Ascending aorta (tissue), 2 donors: ENCODE measurements around the gene TRIM37. TPM values are rescaled to one million over a fixed set of nuclear protein-coding genes. Genes with fewer than 3 reads are reported as not detected.

Experiments
- DNase-seq, 2 donors: peaks; one replicate each; pipeline ENCODE4 v3.0.0-alpha.2; 2019; ENCODE audit warnings: low spot score in 2 of 2
- H3K27ac ChIP-seq, 2 donors: fragments of 200-600 bp; sonication (generic); one replicate each; pipeline ENCODE4 v1.5.1; 2016 to 2017; ENCODE audit warnings: mild to moderate bottlenecking in 1 of 2
- H3K27me3 ChIP-seq: fragments of 200-600 bp; sonication (generic); one replicate; pipeline ENCODE4 v1.5.1; 2017
- H3K36me3 ChIP-seq, 2 donors: fragments of 200-600 bp; sonication (generic); one replicate each; pipeline ENCODE4 v1.5.1; 2016
- H3K4me1 ChIP-seq, 2 donors: fragments of 200-600 bp; sonication (generic); one replicate each; pipeline ENCODE4 v1.5.1; 2016 to 2017; ENCODE audit warnings: mild to moderate bottlenecking in 1 of 2
- H3K4me3 ChIP-seq, 2 donors: fragments of 200-600 bp; sonication (generic); one replicate each; pipeline ENCODE4 v1.5.1; 2016 to 2017; ENCODE audit warnings: mild to moderate bottlenecking in 1 of 2
- H3K9me3 ChIP-seq, 2 donors: fragments of 200-600 bp; sonication (generic); one replicate each; pipeline ENCODE4 v1.5.1; 2016
- CTCF ChIP-seq, 3 experiments: fragments of 200-600 bp in 2 of 3; fragments of 450-650 bp in 1 of 3; sonication (generic) in 2 of 3; IDR thresholded peaks; one replicate each; pipeline ENCODE4 v1.5.1; 2016 to 2019; ENCODE audit warnings: antibody characterized with exemption in 3 of 3, mild to moderate bottlenecking in 1 of 3, moderate library complexity in 1 of 3
- intact Hi-C: fragments of 100-400 bp; cut with DNase I; formaldehyde crosslinking; loops from one replicate; pipeline ENCODE4 v1.15.1; 2023
- total RNA-seq: library from RNA; depleted of rRNA; stranded (reverse); fragments of >200 nt; gene quantifications from one replicate; pipeline ENCODE4 v1.1.0, GENCODE V29; 2016

TRIM37 gene
- 15.0 TPM for total RNA-seq

GRCh38 chr17:59106463-59107305 is at the start of gene TRIM37:
TRIM37 (minus strand) TSS chr17:59106880; CDS start chr17:59106461, 419 bp downstream.
- H3K9me3 ChIP-seq: no peaks in the 10 kb centered on the region
- peaks cover 4 to 13% of the 10 kb centered on the region in 2 donors for H3K4me1 ChIP-seq
- intact Hi-C loops: loop anchor here (1.0 to 10.0 kb wide), 3 partner anchors 49 to 752 kb away; partner anchors contain the start of genes PRR11, SKA2 and SUPT4H1
- DNase-seq: peak; percentile 84 to 98
- peaks cover 0 to 6% of the 10 kb centered on the region in 2 donors for H3K36me3 ChIP-seq
- H3K27me3 ChIP-seq: no peaks in the 10 kb centered on the region
- H3K4me3 ChIP-seq: peak within 1 kb of the TSS; percentile 78 to 95
- TF ChIP-seq CTCF (IDR thresholded peaks at IDR 0.05): peak in 1 of 3 experiments; percentile 6
- peak within 1 kb of the TSS; percentile 87 to 89 for H3K27ac ChIP-seq

- Histone ChIP-seq H3K36me3 (no peaks in the 10 kb centered on the region), H3K27ac (peak within 1 kb of the TSS; percentile 84 to 87), H3K27me3 (no peaks in the 10 kb centered on the region), H3K4me1 (peaks cover 0 to 22% of the 10 kb centered on the region in 2 donors), H3K9me3 (no peaks in the 10 kb centered on the region), H3K4me3 (peak within 1 kb of the TSS; percentile 89 to 92)
- intact Hi-C loops: loop anchor here (1.0 kb wide), 2 partner anchors 49 to 637 kb away; partner anchors contain the start of gene TRIM37
- peak; percentile 94 to 98 for DNase-seq
- TF ChIP-seq CTCF (IDR thresholded peaks at IDR 0.05): no peak
These were observed 48.9 kb upstream of the TRIM37 start, which contains the start of gene PRR11 for GRCh38 chr17:59155439-59156177. PRR11 (plus strand) TSS chr17:59155746; CDS start chr17:59169753, 14,007 bp downstream.

GRCh38 chr17:59154721-59155438 is 48.2 kb upstream of the TRIM37 start, which contains the start of gene SKA2:
SKA2 (minus strand) TSS chr17:59155186; CDS start chr17:59155163, 23 bp downstream.
- intact Hi-C loops: loop anchor here (1.0 kb wide), 2 partner anchors 49 to 637 kb away; partner anchors contain the start of gene TRIM37
- TF ChIP-seq CTCF (IDR thresholded peaks at IDR 0.05): no peak
- Histone ChIP-seq H3K36me3 (no peaks in the 10 kb centered on the region), H3K27me3 (no peaks in the 10 kb centered on the region), H3K4me3 (peak within 1 kb of the TSS; percentile 89 to 92), H3K4me1 (peaks cover 0 to 22% of the 10 kb centered on the region in 2 donors), H3K9me3 (no peaks in the 10 kb centered on the region), H3K27ac (peak within 1 kb of the TSS; percentile 84 to 87)
- peak in 1 of 2 donors; percentile 94 for DNase-seq

GRCh38 chr17:59154292-59154720 is 47.6 kb upstream of the TRIM37 start:
- Histone ChIP-seq H3K4me1 (peaks cover 0 to 22% of the 10 kb centered on the region in 2 donors), H3K4me3 (peak overlapping the region; percentile 89 to 92), H3K36me3 (no peaks in the 10 kb centered on the region), H3K27me3 (no peaks in the 10 kb centered on the region), H3K9me3 (no peaks in the 10 kb centered on the region), H3K27ac (peak overlapping the region; percentile 84 to 87)
- intact Hi-C loops: no loop called here
- no peak for TF ChIP-seq CTCF (IDR thresholded peaks at IDR 0.05)
- no peak for DNase-seq

GRCh38 chr17:59152925-59153324 is 46.2 kb upstream of the TRIM37 start:
- Histone ChIP-seq H3K4me3 (peak overlapping the region in 1 of 2 donors; percentile 89), H3K36me3 (no peaks in the 10 kb centered on the region), H3K4me1 (peaks cover 0 to 22% of the 10 kb centered on the region in 2 donors), H3K9me3 (no peaks in the 10 kb centered on the region), H3K27ac (peak overlapping the region in 1 of 2 donors; percentile 84), H3K27me3 (no peaks in the 10 kb centered on the region)
- intact Hi-C loops: loop anchor here (2.0 kb wide), 1 partner anchor 54 kb away; no protein-coding TSS in a partner anchor
- DNase-seq: no peak
- no peak for TF ChIP-seq CTCF (IDR thresholded peaks at IDR 0.05)
